SU-DHL-6 (cell line): ENCODE measurements around the gene CLEC4A.
"Not testable (repeated sequence)": the region's sequence is repeated elsewhere in the genome, so short reads cannot be mapped to it uniquely, and the experiment has no call there.

Source experiments
- H2AFZ ChIP-seq: fragments of 200-600 bp; sonication (generic); 2 replicates; pipeline ENCODE4 v1.6.1; 2014; ENCODE audit warnings: low read depth, mild to moderate bottlenecking, moderate library complexity, mixed read lengths, antibody characterized with exemption, low read length; ENCODE audit not compliant: severe bottlenecking
- H3F3A ChIP-seq: fragments of 200-600 bp; shearing (Covaris generic); 2 replicates; pipeline ENCODE4 v1.6.0; 2016; ENCODE audit warnings: antibody characterized with exemption, mild to moderate bottlenecking; ENCODE audit not compliant: insufficient read depth
- H3K27ac ChIP-seq: fragments of 200-600 bp; sonication (generic); 2 replicates; pipeline ENCODE4 v1.5.1; 2016; ENCODE audit warnings: low read depth, mild to moderate bottlenecking, low read length, moderate library complexity, mixed read lengths
- H3K27me3 ChIP-seq: fragments of 200-600 bp; sonication (generic), shearing (Covaris generic); 2 replicates; pipeline ENCODE4 v1.6.0; 2014; ENCODE audit warnings: mild to moderate bottlenecking, low read length
- H3K36me3 ChIP-seq: fragments of 200-600 bp; sonication (generic); 2 replicates; pipeline ENCODE4 v1.6.1; 2014; ENCODE audit warnings: mild to moderate bottlenecking, low read length, mixed read lengths
- H3K4me2 ChIP-seq: fragments of 300-600, 200-600 bp; shearing (Covaris generic), sonication (generic); 2 replicates; pipeline ENCODE4 v1.6.0; 2014; ENCODE audit warnings: low read length, low read depth, mild to moderate bottlenecking; ENCODE audit not compliant: poor library complexity, severe bottlenecking
- H3K4me3 ChIP-seq: fragments of 200-600 bp; sonication (generic); 2 replicates; pipeline ENCODE4 v1.5.1; 2014; ENCODE audit warnings: antibody characterized with exemption, low read length, mild to moderate bottlenecking, mixed read lengths; ENCODE audit not compliant: insufficient read depth, poor library complexity, severe bottlenecking
- H3K79me2 ChIP-seq: fragments of 200-600 bp; sonication (generic); 2 replicates; pipeline ENCODE4 v1.6.1; 2014; ENCODE audit warnings: mild to moderate bottlenecking, low read length, moderate library complexity; ENCODE audit not compliant: insufficient read depth
- H3K9ac ChIP-seq: fragments of 200-600 bp; sonication (generic); 2 replicates; pipeline ENCODE4 v1.7.0; 2014; ENCODE audit warnings: mild to moderate bottlenecking, low read length
- H3K9me2 ChIP-seq: fragments of 200-600 bp; sonication (generic); replicated peaks from 2 replicates; pipeline ENCODE4 v1.6.1; 2014; ENCODE audit warnings: low read length; ENCODE audit not compliant: insufficient read depth
- H3K9me3 ChIP-seq: fragments of 200-600 bp; sonication (generic); 2 replicates; pipeline ENCODE4 v1.6.1; 2014; ENCODE audit warnings: low read length, mixed read lengths; ENCODE audit not compliant: insufficient read depth
- H4K20me1 ChIP-seq: fragments of 200-600 bp; sonication (generic); 2 replicates; pipeline ENCODE4 v1.6.1; 2014; ENCODE audit warnings: low read depth, mild to moderate bottlenecking, antibody characterized with exemption, low read length, moderate library complexity, mixed read lengths
- EZH2phosphoT487 ChIP-seq: fragments of 200-600 bp; sonication (generic), shearing (Covaris generic); conservative IDR thresholded peaks from 2 replicates; pipeline ENCODE4 v1.6.1; 2018; ENCODE audit warnings: mild to moderate bottlenecking, antibody characterized with exemption, low read length, moderate library complexity, mixed read lengths
- TF ChIP-seq, protein P1 (sequence below): fragments of 200-600 bp; sonication (generic); IDR thresholded peaks from one replicate; pipeline ENCODE4 v1.5.1; 2017; ENCODE audit warnings: antibody characterized with exemption, mild to moderate bottlenecking, low read length, moderate library complexity; ENCODE audit not compliant: insufficient read depth, poor library complexity, severe bottlenecking

The CLEC4A gene

DNA sequence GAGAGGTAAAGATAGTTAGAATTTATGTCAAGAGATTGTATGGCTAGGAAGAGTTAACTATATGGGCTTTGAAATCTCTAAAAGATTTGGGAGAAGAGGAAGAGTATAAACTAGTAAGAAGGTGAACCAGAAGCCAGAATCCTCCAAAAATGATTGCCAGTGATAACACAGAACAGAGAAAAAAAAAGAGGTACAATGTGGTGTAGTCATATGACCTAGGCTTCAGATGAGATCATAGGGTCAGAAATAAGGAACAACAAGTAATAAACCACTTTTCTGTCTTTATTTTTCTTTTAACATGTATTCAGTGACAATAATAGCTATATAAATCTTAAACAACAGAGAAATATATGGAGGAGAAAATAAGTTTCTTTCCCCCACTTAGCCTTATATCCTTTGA is 43.3 kb upstream of the CLEC4A start:
- Histone ChIP-seq H3F3A (no peaks in the 10 kb centered on the region), H4K20me1 (no peaks in the 10 kb centered on the region), H2AFZ (no peak overlapping the region), H3K9me2 (no peaks in the 10 kb centered on the region), H3K4me3 (no peak overlapping the region), H3K36me3 (no peaks in the 10 kb centered on the region), H3K27ac (no peak overlapping the region), H3K9me3 (no peaks in the 10 kb centered on the region), H3K79me2 (peaks cover 36% of the 10 kb centered on the region), H3K4me2 (no peak overlapping the region), H3K27me3 (no peaks in the 10 kb centered on the region), H3K9ac (no peak overlapping the region)
- no peak for TF ChIP-seq EZH2phosphoT487
- TF ChIP-seq, protein P1, sequence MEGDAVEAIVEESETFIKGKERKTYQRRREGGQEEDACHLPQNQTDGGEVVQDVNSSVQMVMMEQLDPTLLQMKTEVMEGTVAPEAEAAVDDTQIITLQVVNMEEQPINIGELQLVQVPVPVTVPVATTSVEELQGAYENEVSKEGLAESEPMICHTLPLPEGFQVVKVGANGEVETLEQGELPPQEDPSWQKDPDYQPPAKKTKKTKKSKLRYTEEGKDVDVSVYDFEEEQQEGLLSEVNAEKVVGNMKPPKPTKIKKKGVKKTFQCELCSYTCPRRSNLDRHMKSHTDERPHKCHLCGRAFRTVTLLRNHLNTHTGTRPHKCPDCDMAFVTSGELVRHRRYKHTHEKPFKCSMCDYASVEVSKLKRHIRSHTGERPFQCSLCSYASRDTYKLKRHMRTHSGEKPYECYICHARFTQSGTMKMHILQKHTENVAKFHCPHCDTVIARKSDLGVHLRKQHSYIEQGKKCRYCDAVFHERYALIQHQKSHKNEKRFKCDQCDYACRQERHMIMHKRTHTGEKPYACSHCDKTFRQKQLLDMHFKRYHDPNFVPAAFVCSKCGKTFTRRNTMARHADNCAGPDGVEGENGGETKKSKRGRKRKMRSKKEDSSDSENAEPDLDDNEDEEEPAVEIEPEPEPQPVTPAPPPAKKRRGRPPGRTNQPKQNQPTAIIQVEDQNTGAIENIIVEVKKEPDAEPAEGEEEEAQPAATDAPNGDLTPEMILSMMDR = no peak

DNA sequence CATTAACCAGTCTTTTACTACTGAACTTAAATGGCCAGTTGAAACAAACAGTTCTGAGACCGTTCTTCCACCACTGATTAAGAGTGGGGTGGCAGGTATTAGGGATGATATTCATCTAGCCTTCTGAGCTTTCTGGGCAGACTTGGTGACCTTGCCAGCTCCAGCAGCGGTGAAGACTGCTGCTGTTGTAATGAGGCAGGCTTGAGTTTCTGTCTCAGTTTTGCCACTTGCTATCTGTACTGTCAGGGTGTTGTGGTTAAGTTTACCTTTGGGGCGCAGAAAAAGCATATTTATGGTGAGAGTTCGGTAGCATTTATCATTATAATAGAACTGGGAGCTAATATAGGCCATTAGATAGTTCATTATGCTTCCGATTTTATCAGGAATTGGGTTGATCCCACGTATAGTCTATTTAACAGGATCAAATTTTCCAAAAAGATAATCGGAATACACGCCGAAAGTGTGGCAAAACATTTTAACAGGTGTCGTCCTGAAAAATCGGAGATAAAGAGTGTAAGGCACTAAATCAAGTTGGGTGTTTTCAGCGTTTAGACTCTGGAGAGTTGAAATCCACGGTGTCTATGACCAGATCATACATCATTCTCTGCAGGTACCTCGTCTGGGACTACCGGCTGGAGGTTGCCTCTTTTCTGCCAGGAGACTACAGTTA is 42.0 kb upstream of the CLEC4A start:
- H3K79me2 ChIP-seq = peaks cover 49% of the 10 kb centered on the region
- H3K27me3 ChIP-seq = no peaks in the 10 kb centered on the region
- no peaks in the 10 kb centered on the region for H3K36me3 ChIP-seq
- peak overlapping the region; percentile 87 for H3K4me2 ChIP-seq
- no peak for TF ChIP-seq EZH2phosphoT487
- TF ChIP-seq, protein P1 = no peak
- no peaks in the 10 kb centered on the region for H4K20me1 ChIP-seq
- H3F3A ChIP-seq = no peaks in the 10 kb centered on the region
- H3K9ac ChIP-seq = peak overlapping the region; percentile 68
- H3K4me3 ChIP-seq = peak overlapping the region; percentile 73
- no peaks in the 10 kb centered on the region for H3K9me2 ChIP-seq
- peak overlapping the region; percentile 65 for H2AFZ ChIP-seq
- peak overlapping the region; percentile 75 for H3K27ac ChIP-seq
- H3K9me3 ChIP-seq = no peaks in the 10 kb centered on the region

DNA sequence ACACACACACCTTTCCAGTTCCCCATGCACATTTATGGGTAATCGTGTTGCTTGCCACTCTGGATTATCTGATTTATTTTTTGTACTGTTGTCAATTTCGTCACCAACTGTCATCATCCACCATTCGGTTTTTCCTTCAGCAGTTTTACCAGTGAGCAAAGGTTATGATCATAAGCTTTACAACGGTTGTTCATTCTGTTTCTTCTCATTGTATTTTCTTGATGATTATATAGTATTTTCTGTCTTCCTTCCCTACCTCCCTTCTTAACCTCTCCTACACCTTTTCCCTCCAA is 40.7 kb upstream of the CLEC4A start:
- H3K9me2 ChIP-seq = no peaks in the 10 kb centered on the region
- H3K4me3 ChIP-seq = peak overlapping the region; percentile 73
- H3K27ac ChIP-seq = peak overlapping the region; percentile 75
- peak overlapping the region; percentile 76 for H2AFZ ChIP-seq
- TF ChIP-seq EZH2phosphoT487 = no peak
- H3K9me3 ChIP-seq = no peaks in the 10 kb centered on the region
- H3F3A ChIP-seq = no peaks in the 10 kb centered on the region
- H3K79me2 ChIP-seq = peaks cover 61% of the 10 kb centered on the region
- peak overlapping the region; percentile 87 for H3K4me2 ChIP-seq
- no peaks in the 10 kb centered on the region for H3K36me3 ChIP-seq
- H4K20me1 ChIP-seq = no peaks in the 10 kb centered on the region
- H3K9ac ChIP-seq = peak overlapping the region; percentile 68
- H3K27me3 ChIP-seq = no peaks in the 10 kb centered on the region

DNA sequence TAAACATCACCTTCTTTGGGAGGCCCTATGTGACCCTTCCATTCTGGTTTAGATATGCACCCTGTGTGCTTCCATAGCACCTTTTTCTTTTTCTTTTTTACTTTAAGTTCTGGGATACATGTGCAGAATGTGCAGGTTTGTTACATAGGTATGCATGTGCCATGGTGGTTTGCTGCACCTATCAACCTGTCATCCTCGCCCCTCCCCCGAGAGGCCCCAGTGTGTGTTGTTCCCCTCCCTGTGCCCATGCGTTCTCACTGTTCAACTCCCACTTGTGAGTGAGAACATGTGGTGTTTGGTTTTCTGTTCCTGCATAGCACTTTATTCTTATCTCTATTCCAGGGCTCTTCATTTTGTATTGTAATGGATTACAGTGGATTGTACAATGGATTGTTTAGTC is 39.1 kb upstream of the CLEC4A start:
- not testable (repeated sequence) for H3K27ac ChIP-seq, H3K9me2 ChIP-seq, H3K36me3 ChIP-seq, H3F3A ChIP-seq, H3K4me3 ChIP-seq, H2AFZ ChIP-seq, H4K20me1 ChIP-seq, H3K9me3 ChIP-seq, H3K27me3 ChIP-seq
- H3K9ac ChIP-seq = 0 out of 2 replicates have a peak overlapping the region, but pooled peaks have one; percentile 4
- peaks cover 76% of the 10 kb centered on the region for H3K79me2 ChIP-seq
- peak overlapping the region; percentile 87 for H3K4me2 ChIP-seq
